ENCODE data around the gene SRP9. TPM values are rescaled to one million over a fixed set of nuclear protein-coding genes. Genes with fewer than 3 reads are reported as not detected.
A peak's percentile ranks its signal among the peaks of the same experiment; 100 is the strongest.
"Not testable (repeated sequence)": the region's sequence is repeated elsewhere in the genome, so short reads cannot be mapped to it uniquely, and the experiment has no call there.

SRP9 gene
- polyA plus RNA-seq, 1 donor (not counting 4 experiments of a cell fraction or from before 2014, with no cell fraction given) = 441 TPM

DNA sequence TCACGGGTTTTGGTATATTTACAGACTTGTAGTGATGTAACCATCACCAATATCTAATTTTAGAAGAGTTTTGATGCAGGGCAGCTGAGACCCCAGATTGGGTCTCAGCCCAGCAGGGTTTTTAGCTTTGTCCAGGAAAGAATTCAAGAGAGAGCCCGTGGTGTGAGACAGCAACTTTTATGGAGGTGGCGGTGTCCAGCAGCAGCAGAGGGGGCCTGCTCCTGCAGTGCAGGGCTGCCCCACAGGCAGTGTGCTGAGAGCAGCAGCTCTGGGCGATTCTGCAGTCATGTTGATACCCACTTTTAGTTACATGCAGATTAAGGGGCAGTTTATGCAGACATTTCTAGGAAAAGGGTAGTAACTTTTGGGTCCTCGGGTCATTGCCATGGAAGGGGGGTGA lies 30.5 kb downstream of the SRP9 start:
- H3K79me2 ChIP-seq (ENCODE audit: control insufficient read depth, insufficient read depth, low read length) = no peaks in the 10 kb centered on the region
- no peaks in the 10 kb centered on the region for H3K9me1 ChIP-seq (ENCODE audit: control insufficient read depth, extremely low read depth, insufficient read depth, low read length)
- H4K20me1 ChIP-seq (ENCODE audit: control insufficient read depth, extremely low read depth, insufficient read depth, low read length) = no peaks in the 10 kb centered on the region
- no peak overlapping the region for H3K4me2 ChIP-seq (ENCODE audit: control insufficient read depth, extremely low read depth, insufficient read depth, low read depth, low read length)
- no peaks in the 10 kb centered on the region for H3K4me1 ChIP-seq (ENCODE audit: control insufficient read depth, extremely low read depth, insufficient read depth, low read length)
- H3K4me3 ChIP-seq (ENCODE audit: control insufficient read depth in 2 of 3, extremely low read depth in 1 of 3, insufficient read depth in 2 of 3, low read depth in 1 of 3, low read length in 3 of 3) = no peak overlapping the region
- no peaks in the 10 kb centered on the region for H3K9me3 ChIP-seq (ENCODE audit: control insufficient read depth, low read depth, low read length)
- no peak overlapping the region for H3K27ac ChIP-seq (ENCODE audit: control insufficient read depth, insufficient read depth, low read length)
- no peak for TF ChIP-seq EZH2 (IDR thresholded peaks at IDR 0.05; ENCODE audit: low read length)
- TF ChIP-seq, protein P1, sequence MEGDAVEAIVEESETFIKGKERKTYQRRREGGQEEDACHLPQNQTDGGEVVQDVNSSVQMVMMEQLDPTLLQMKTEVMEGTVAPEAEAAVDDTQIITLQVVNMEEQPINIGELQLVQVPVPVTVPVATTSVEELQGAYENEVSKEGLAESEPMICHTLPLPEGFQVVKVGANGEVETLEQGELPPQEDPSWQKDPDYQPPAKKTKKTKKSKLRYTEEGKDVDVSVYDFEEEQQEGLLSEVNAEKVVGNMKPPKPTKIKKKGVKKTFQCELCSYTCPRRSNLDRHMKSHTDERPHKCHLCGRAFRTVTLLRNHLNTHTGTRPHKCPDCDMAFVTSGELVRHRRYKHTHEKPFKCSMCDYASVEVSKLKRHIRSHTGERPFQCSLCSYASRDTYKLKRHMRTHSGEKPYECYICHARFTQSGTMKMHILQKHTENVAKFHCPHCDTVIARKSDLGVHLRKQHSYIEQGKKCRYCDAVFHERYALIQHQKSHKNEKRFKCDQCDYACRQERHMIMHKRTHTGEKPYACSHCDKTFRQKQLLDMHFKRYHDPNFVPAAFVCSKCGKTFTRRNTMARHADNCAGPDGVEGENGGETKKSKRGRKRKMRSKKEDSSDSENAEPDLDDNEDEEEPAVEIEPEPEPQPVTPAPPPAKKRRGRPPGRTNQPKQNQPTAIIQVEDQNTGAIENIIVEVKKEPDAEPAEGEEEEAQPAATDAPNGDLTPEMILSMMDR (optimal IDR thresholded peaks at IDR 0.05 in 1 of 3, IDR thresholded peaks at IDR 0.05 in 1 of 3, conservative IDR thresholded peaks at IDR 0.05 in 1 of 3; ENCODE audit: extremely low read depth in 1 of 3, insufficient read depth in 2 of 3, low read length in 3 of 3) = no peak
- no peaks in the 10 kb centered on the region for H3K36me3 ChIP-seq (ENCODE audit: control insufficient read depth in 2 of 2, extremely low read depth in 1 of 2, insufficient read depth in 2 of 2, low read length in 2 of 2)
- no peaks in the 10 kb centered on the region for H3K27me3 ChIP-seq (ENCODE audit: control insufficient read depth, extremely low read depth, insufficient read depth, low read length)
- FAIRE-seq (no peak), DNase-seq (ENCODE audit: low read depth, low spot score) (no peak)
- no peak overlapping the region for H2AFZ ChIP-seq (ENCODE audit: control insufficient read depth, low read length)
- dilution Hi-C loops (cut with MboI; ENCODE audit: extremely low pct_ligation_motif_present, low sequenced_read_pairs) = no loop called here
- H3K9ac ChIP-seq (ENCODE audit: control insufficient read depth, extremely low read depth, insufficient read depth, low read length) = no peak overlapping the region

DNA sequence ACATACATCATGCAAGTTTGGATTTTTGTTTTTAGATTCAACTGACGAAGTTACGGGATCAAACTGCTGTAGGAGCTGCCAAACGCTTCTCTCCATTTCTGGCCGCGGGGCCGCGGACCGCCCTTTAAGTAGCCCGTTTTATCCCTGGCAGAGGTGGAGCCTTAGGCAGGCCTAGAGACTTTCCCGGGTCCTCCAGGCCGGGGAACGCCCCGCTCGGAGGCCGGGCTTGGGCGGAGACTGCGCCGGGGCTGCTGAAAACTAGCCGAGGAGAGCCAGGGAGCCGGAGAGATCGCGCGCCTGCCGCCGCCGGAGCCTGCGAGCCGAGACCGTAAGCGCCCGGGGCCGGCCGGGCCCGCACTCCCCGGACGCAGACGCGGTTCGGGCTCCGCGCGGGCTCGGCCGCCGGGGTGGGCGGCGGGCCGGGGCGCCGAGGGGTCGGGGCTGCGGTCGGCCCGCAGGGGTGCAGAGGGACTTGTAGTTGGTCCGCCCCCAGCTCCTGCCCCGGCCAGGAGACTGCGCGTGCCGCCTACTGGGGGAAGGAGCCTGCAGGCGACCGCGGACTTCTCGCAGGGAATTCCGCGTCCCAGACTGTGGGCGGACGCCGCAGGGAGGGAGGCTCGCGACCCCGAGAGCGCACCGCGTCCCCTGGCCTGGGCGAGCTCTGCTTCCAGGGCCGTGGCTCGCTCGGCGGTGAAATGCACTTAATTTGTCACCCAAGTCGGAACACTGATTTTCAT lies 32.4 kb downstream of the SRP9 start, which contains the start of gene EPHX1:
Gene EPHX1 (plus strand): TSS at position 283 of the 737 bp plus-strand sequence. CDS start 18,606 bp downstream, outside the sequence.
- Histone ChIP-seq H3K79me2 (ENCODE audit: control insufficient read depth, insufficient read depth, low read length) (no peaks in the 10 kb centered on the region), H3K4me2 (ENCODE audit: control insufficient read depth, extremely low read depth, insufficient read depth, low read depth, low read length) (peak within 1 kb of the TSS; percentile 82), H3K27ac (ENCODE audit: control insufficient read depth, insufficient read depth, low read length) (no peak within 1 kb of the TSS), H3K9ac (ENCODE audit: control insufficient read depth, extremely low read depth, insufficient read depth, low read length) (peak within 1 kb of the TSS; percentile 65), H3K9me3 (ENCODE audit: control insufficient read depth, low read depth, low read length) (no peaks in the 10 kb centered on the region), H3K4me1 (ENCODE audit: control insufficient read depth, extremely low read depth, insufficient read depth, low read length) (peaks cover 5% of the 10 kb centered on the region), H3K4me3 (ENCODE audit: control insufficient read depth in 2 of 3, extremely low read depth in 1 of 3, insufficient read depth in 2 of 3, low read depth in 1 of 3, low read length in 3 of 3) (peak within 1 kb of the TSS; percentile 56 to 62 (median 62)), H3K36me3 (ENCODE audit: control insufficient read depth in 2 of 2, extremely low read depth in 1 of 2, insufficient read depth in 2 of 2, low read length in 2 of 2) (no peaks in the 10 kb centered on the region), H3K9me1 (ENCODE audit: control insufficient read depth, extremely low read depth, insufficient read depth, low read length) (no peaks in the 10 kb centered on the region), H3K27me3 (ENCODE audit: control insufficient read depth, extremely low read depth, insufficient read depth, low read length) (no peaks in the 10 kb centered on the region), H2AFZ (ENCODE audit: control insufficient read depth, low read length) (peak within 1 kb of the TSS; percentile 92), H4K20me1 (ENCODE audit: control insufficient read depth, extremely low read depth, insufficient read depth, low read length) (no peaks in the 10 kb centered on the region)
- dilution Hi-C loops (cut with MboI; ENCODE audit: extremely low pct_ligation_motif_present, low sequenced_read_pairs) = no loop called here
- TF ChIP-seq, protein P1 (optimal IDR thresholded peaks at IDR 0.05 in 1 of 3, IDR thresholded peaks at IDR 0.05 in 1 of 3, conservative IDR thresholded peaks at IDR 0.05 in 1 of 3; ENCODE audit: extremely low read depth in 1 of 3, insufficient read depth in 2 of 3, low read length in 3 of 3) = peak in 2 of 3 experiments; percentile 30 to 58
- no peak for TF ChIP-seq EZH2 (IDR thresholded peaks at IDR 0.05; ENCODE audit: low read length)
- DNase-seq (ENCODE audit: low read depth, low spot score) (no peak), FAIRE-seq (no peak)

DNA sequence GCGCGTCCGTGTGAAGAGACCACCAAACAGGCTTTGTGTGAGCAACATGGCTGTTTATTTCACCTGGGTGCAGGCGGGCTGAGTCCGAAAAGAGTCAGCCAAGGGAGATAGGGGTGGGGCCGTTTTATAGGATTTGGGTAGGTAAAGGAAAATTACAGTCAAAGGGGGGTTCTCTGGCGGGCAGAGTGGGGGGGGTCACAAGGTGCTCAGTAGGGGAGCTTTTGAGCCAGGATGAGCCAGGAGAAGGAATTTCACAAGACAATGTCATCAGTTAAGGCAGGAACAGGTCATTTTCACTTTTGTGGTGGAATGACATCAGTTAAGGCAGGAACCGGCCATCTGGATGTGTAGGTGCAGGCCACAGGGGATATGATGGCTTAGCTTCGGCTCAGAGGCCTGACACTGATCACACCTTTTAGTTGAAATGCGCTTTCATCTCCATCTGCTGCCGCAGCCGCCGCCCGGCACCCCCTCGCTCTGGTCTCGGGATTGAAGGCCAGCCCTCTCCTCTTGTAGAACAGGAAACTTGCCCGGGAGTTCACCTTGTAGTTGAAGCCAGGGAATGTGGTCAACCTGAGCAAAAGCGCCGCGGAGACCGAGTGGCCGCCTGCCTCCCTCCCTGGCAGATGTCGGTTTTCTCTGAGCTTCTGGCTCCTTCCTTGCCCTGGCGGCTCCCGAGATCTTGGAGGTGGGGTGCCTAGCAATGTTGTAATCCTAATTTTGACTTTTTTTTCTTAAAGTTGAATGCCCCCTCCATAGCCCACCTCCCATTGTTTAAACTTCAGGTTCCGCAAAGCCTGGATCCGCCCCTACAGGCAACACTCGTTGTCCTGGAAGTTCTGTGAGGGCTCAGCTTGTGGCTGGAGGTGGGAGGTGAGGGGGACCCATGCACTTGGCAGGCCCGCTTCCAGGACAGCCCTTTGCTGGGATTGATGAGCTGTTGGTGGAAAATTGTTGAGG lies 33.2 kb downstream of the SRP9 start:
- dilution Hi-C loops (cut with MboI; ENCODE audit: extremely low pct_ligation_motif_present, low sequenced_read_pairs); H3K79me2 ChIP-seq (ENCODE audit: control insufficient read depth, insufficient read depth, low read length); FAIRE-seq; H3K27ac ChIP-seq (ENCODE audit: control insufficient read depth, insufficient read depth, low read length); H3K27me3 ChIP-seq (ENCODE audit: control insufficient read depth, extremely low read depth, insufficient read depth, low read length); H3K4me1 ChIP-seq (ENCODE audit: control insufficient read depth, extremely low read depth, insufficient read depth, low read length); H4K20me1 ChIP-seq (ENCODE audit: control insufficient read depth, extremely low read depth, insufficient read depth, low read length); H3K9me3 ChIP-seq (ENCODE audit: control insufficient read depth, low read depth, low read length); H3K9me1 ChIP-seq (ENCODE audit: control insufficient read depth, extremely low read depth, insufficient read depth, low read length); H3K36me3 ChIP-seq (ENCODE audit: control insufficient read depth in 2 of 2, extremely low read depth in 1 of 2, insufficient read depth in 2 of 2, low read length in 2 of 2); DNase-seq (ENCODE audit: low read depth, low spot score): not testable (repeated sequence)
- Histone ChIP-seq H3K9ac (ENCODE audit: control insufficient read depth, extremely low read depth, insufficient read depth, low read length) (peak overlapping the region; percentile 65), H2AFZ (ENCODE audit: control insufficient read depth, low read length) (peak overlapping the region; percentile 92), H3K4me2 (ENCODE audit: control insufficient read depth, extremely low read depth, insufficient read depth, low read depth, low read length) (peak overlapping the region; percentile 82), H3K4me3 (ENCODE audit: control insufficient read depth in 2 of 3, extremely low read depth in 1 of 3, insufficient read depth in 2 of 3, low read depth in 1 of 3, low read length in 3 of 3) (peak overlapping the region; percentile 56 to 62 (median 62))
